GM19397 (cell line): ENCODE measurements around the gene DNAJC18.
"Not testable (repeated sequence)": the region's sequence is repeated elsewhere in the genome, so short reads cannot be mapped to it uniquely, and the experiment has no call there.

Experiments
- ATAC-seq: cut with Tn5 transposase; IDR thresholded peaks from one replicate; pipeline ENCODE4 v1.9.1; 2021; ENCODE audit warnings: mild to moderate bottlenecking, moderate library complexity; ENCODE audit not compliant: unreplicated experiment

The DNAJC18 gene

GRCh38 chr5:139439013-139439903, at the start of gene DNAJC18:
Gene DNAJC18 (minus strand): TSS chr5:139439525. CDS start chr5:139439445, 80 bp downstream.
- peak; percentile 91 for ATAC-seq

- no peak for ATAC-seq
Measured at GRCh38 chr5:139488260-139488659, 48.9 kb upstream of the DNAJC18 start.

- no peak for ATAC-seq
Measured at GRCh38 chr5:139486201-139486600, 46.9 kb upstream of the DNAJC18 start.

- not testable (repeated sequence) for ATAC-seq
Measured at GRCh38 chr5:139482890-139483208, 43.5 kb upstream of the DNAJC18 start.

- ATAC-seq, result no peak
Measured at GRCh38 chr5:139482050-139482889, 42.9 kb upstream of the DNAJC18 start, which contains the start of gene STING1. Gene STING1 (minus strand): TSS chr5:139482758. CDS start chr5:139481704, 1,054 bp downstream.

- ATAC-seq, result no peak
Measured at GRCh38 chr5:139481580-139482049, 42.3 kb upstream of the DNAJC18 start.

- ATAC-seq, result no peak
Measured at GRCh38 chr5:139481122-139481533, 41.8 kb upstream of the DNAJC18 start.

- not testable (repeated sequence) for ATAC-seq
Measured at GRCh38 chr5:139479729-139480128, 40.4 kb upstream of the DNAJC18 start.

GRCh38 chr5:139478657-139479423, 39.5 kb upstream of the DNAJC18 start:
- ATAC-seq, result not testable (repeated sequence)

GRCh38 chr5:139475865-139476617, 36.7 kb upstream of the DNAJC18 start:
- ATAC-seq, result no peak

- ATAC-seq, result no peak
Measured at GRCh38 chr5:139474890-139475791, 35.8 kb upstream of the DNAJC18 start.

GRCh38 chr5:139473565-139473964, 34.2 kb upstream of the DNAJC18 start:
- ATAC-seq, result no peak

- no peak for ATAC-seq
Measured at GRCh38 chr5:139473105-139473504, 33.8 kb upstream of the DNAJC18 start.

GRCh38 chr5:139472386-139473030, 33.2 kb upstream of the DNAJC18 start:
- no peak for ATAC-seq

- no peak for ATAC-seq
Measured at GRCh38 chr5:139470821-139471300, 31.5 kb upstream of the DNAJC18 start, which contains the start of gene SMIM33. Gene SMIM33 (plus strand): TSS chr5:139471004. CDS start chr5:139471122, 118 bp downstream.

GRCh38 chr5:139468421-139468931, 29.2 kb upstream of the DNAJC18 start:
- no peak for ATAC-seq

- no peak for ATAC-seq
Measured at GRCh38 chr5:139462586-139463276, 23.4 kb upstream of the DNAJC18 start, which contains the start of gene ECSCR. Gene ECSCR (minus strand): TSS chr5:139462743. CDS start chr5:139462670, 73 bp downstream.
